Upper lobe of left lung (tissue), 6 donors: ENCODE results near the gene SPAG16. TPM values are rescaled to one million over a fixed set of nuclear protein-coding genes. Genes with fewer than 3 reads are reported as not detected.

ENCODE experiments used
- ATAC-seq, 2 donors: fragments of 200-7000 bp; cut with Tn5 transposase; one replicate each; pipeline ENCODE4 v1.9.1; 2022; ENCODE audit warnings: mild to moderate bottlenecking in 2 of 2, moderate library complexity in 2 of 2; ENCODE audit not compliant: low FRiP score in 2 of 2
- DNase-seq, 2 donors: peaks; one replicate each; pipeline ENCODE4 v3.0.0-alpha.2; 2019 to 2020
- H3K27ac ChIP-seq, 4 donors: fragments of 200-600 bp; sonication (generic); one replicate each; pipeline ENCODE4 v1.5.1; 2016 to 2019
- H3K27me3 ChIP-seq, 4 donors: fragments of 200-600 bp; sonication (generic); one replicate each; pipeline ENCODE4 v1.5.1; 2017 to 2019
- H3K36me3 ChIP-seq, 4 donors: fragments of 200-600 bp; sonication (generic); one replicate each; pipeline ENCODE4 v1.5.1; 2016 to 2019
- H3K4me1 ChIP-seq, 4 donors: fragments of 200-600 bp; sonication (generic); one replicate each; pipeline ENCODE4 v1.5.1; 2018 to 2019
- H3K4me3 ChIP-seq, 4 donors: fragments of 200-600 bp; sonication (generic); one replicate each; pipeline ENCODE4 v1.5.1; 2017 to 2019; ENCODE audit warnings: mild to moderate bottlenecking in 2 of 4, moderate library complexity in 1 of 4
- H3K9me3 ChIP-seq, 4 donors: fragments of 200-600 bp; sonication (generic); one replicate each; pipeline ENCODE4 v1.5.1; 2018 to 2019
- EP300 ChIP-seq, 4 donors: sonication (generic); formaldehyde crosslinking; IDR thresholded peaks; one replicate each; pipeline ENCODE4 v1.5.1; 2017; ENCODE audit warnings: antibody characterized with exemption in 4 of 4, control low read depth in 2 of 4
- POLR2A ChIP-seq, 4 donors: fragments of 450-650 bp; IDR thresholded peaks; one replicate each; pipeline ENCODE4 v1.5.1; 2016 to 2017; ENCODE audit warnings: antibody characterized with exemption in 4 of 4, mild to moderate bottlenecking in 2 of 4
- POLR2AphosphoS5 ChIP-seq, 2 donors: sonication (generic); formaldehyde crosslinking; IDR thresholded peaks; one replicate each; pipeline ENCODE4 v1.5.1; 2017; ENCODE audit warnings: antibody characterized with exemption in 2 of 2
- WGBS, 2 donors: methylation state at CpG; one replicate each; pipeline ENCODE4 v1.1.5; 2017 to 2018; 5-methylcytosine and 5-hydroxymethylcytosine counted together
- total RNA-seq, 6 donors: library from RNA; depleted of rRNA in 4 of 6; stranded (reverse); fragments of >200 nt in 4 of 6; gene quantifications; one replicate each; pipeline versions ENCODE4 v1.1.0 to v1.2.1, GENCODE V29; 2016 to 2021
- TF ChIP-seq, protein P1 (sequence below), 6 experiments: fragments of 450-650 bp in 4 of 6; fragments of 200-600 bp in 2 of 6; sonication (generic) in 2 of 6; IDR thresholded peaks; one replicate each; pipeline ENCODE4 v1.5.1; 2016 to 2019; ENCODE audit warnings: antibody characterized with exemption in 6 of 6
- donor health status: DM: no; HTN: no; CAD: no; lungs with moderate emphysema.
- donor health status: DM: no; HTN: yes; CAD: no; lungs with severe emphysema.

The SPAG16 gene
- total RNA-seq, 6 donors from 2014 or later, result 9.7 to 65.0 (median 12.9) TPM

DNA sequence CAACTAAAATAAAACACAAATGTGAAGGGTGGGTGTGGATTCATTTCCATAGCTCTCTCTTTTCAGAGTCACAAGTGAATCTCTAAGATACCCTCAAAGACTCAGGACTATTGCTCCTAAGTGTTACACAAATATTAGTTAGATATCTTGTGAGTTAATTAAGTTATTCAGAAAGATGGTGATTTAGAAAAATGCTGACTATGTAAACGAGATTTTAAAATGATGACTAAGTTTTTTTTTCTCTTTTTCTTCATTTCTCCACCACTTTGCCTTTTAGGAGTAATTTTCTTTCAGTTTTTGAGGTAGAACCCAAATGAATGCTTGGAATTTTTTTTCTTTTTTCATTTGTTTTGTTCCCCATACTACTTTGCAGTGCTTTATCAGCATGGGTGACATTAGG lies 479.7 kb downstream of the SPAG16 start:
- no peaks in the 10 kb centered on the region for H3K27me3 ChIP-seq
- TF ChIP-seq, protein P1, sequence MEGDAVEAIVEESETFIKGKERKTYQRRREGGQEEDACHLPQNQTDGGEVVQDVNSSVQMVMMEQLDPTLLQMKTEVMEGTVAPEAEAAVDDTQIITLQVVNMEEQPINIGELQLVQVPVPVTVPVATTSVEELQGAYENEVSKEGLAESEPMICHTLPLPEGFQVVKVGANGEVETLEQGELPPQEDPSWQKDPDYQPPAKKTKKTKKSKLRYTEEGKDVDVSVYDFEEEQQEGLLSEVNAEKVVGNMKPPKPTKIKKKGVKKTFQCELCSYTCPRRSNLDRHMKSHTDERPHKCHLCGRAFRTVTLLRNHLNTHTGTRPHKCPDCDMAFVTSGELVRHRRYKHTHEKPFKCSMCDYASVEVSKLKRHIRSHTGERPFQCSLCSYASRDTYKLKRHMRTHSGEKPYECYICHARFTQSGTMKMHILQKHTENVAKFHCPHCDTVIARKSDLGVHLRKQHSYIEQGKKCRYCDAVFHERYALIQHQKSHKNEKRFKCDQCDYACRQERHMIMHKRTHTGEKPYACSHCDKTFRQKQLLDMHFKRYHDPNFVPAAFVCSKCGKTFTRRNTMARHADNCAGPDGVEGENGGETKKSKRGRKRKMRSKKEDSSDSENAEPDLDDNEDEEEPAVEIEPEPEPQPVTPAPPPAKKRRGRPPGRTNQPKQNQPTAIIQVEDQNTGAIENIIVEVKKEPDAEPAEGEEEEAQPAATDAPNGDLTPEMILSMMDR (IDR thresholded peaks at IDR 0.05), result no peak
- no peak for TF ChIP-seq POLR2A (IDR thresholded peaks at IDR 0.05)
- TF ChIP-seq EP300 (IDR thresholded peaks at IDR 0.05), result no peak
- no peak for TF ChIP-seq POLR2AphosphoS5 (IDR thresholded peaks at IDR 0.05)
- no peak overlapping the region for H3K4me3 ChIP-seq
- H3K4me1 ChIP-seq, result no peaks in the 10 kb centered on the region
- ATAC-seq (no peak), DNase-seq (no peak)
- H3K36me3 ChIP-seq, result no peaks in the 10 kb centered on the region
- no peak overlapping the region for H3K27ac ChIP-seq
- H3K9me3 ChIP-seq, result no peaks in the 10 kb centered on the region
- 40 to 43% methylated on average over 1 of the region's 1 CpG for WGBS, 2 donors

DNA sequence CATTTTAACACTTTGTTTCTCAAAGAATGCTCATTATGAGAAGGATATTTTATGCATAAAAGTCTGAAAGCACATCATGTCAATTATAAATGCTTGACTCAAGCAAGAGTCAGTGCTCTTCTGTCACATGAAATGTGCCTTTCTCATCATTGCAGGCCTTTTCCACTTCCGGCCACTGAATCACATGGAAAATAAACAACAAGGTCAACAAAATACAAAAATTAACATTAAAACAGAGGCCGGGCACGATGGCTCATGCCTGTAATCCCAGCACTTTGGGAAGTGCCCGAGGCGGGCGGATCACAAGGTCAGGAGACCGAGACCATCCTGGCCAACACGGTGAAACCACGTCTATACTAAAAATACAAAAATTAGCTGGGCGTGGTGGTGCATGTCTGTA lies 480.6 kb downstream of the SPAG16 start:
- no peaks in the 10 kb centered on the region for H3K4me1 ChIP-seq
- TF ChIP-seq POLR2AphosphoS5 (IDR thresholded peaks at IDR 0.05), result no peak
- TF ChIP-seq, protein P1 (IDR thresholded peaks at IDR 0.05), result no peak
- TF ChIP-seq EP300 (IDR thresholded peaks at IDR 0.05), result no peak
- TF ChIP-seq POLR2A (IDR thresholded peaks at IDR 0.05), result no peak
- no peaks in the 10 kb centered on the region for H3K27me3 ChIP-seq
- no peak overlapping the region for H3K4me3 ChIP-seq
- WGBS, 2 donors, result 87 to 93% methylated on average over 10 of the region's 10 CpGs
- H3K9me3 ChIP-seq, result no peaks in the 10 kb centered on the region
- ATAC-seq (no peak), DNase-seq (no peak)
- no peak overlapping the region for H3K27ac ChIP-seq
- no peaks in the 10 kb centered on the region for H3K36me3 ChIP-seq

DNA sequence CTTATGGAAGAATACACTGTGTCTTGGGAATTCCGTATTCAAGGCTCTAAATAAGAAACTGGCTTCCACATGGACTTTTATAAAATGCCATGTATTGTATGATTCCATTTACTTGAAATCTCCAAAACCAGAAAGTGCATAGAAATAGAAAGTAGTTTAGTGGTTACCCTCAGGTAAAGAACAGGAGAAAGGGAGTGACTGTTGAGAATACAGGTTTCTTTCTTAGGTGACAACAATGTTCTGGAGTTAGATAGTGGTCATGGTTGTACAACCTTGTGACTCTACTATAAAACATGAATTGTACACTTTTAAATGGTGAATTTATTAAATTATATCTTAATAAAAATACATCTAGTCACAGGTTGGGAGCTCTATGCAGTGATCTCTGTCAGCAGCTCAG lies 481.8 kb downstream of the SPAG16 start:
- Histone ChIP-seq H3K9me3 (no peaks in the 10 kb centered on the region), H3K4me1 (no peaks in the 10 kb centered on the region), H3K36me3 (no peaks in the 10 kb centered on the region), H3K27ac (no peak overlapping the region), H3K4me3 (no peak overlapping the region), H3K27me3 (no peaks in the 10 kb centered on the region)
- 61 to 91% methylated on average over 1 of the region's 1 CpG for WGBS, 2 donors
- DNase-seq (no peak), ATAC-seq (no peak)
- no peak for TF ChIP-seq POLR2AphosphoS5 (IDR thresholded peaks at IDR 0.05)
- no peak for TF ChIP-seq POLR2A (IDR thresholded peaks at IDR 0.05)

DNA sequence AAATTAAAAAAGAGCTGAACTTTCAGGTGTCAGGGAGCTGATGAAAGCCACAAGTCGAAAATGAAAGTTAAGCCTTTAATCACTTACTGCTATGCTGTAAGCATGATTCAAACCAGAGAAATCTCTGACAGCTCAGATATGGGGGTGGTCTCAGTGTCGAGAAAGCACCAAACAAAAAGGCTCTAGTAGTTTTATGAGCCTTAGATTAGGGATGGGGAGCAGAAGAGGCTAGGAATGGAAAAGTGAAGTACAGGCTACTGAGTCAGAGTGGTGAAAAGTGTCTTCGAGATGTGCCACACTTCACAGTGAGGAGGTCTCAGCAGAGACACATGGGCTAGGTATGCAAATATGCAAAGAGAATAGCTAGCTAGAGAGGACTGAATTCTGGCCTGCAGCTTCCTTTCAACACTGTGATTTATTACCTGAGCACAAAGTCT lies 482.2 kb downstream of the SPAG16 start:
- Histone ChIP-seq H3K27me3 (no peaks in the 10 kb centered on the region), H3K4me3 (no peak overlapping the region), H3K27ac (no peak overlapping the region), H3K9me3 (no peaks in the 10 kb centered on the region), H3K36me3 (no peaks in the 10 kb centered on the region), H3K4me1 (no peaks in the 10 kb centered on the region)
- TF ChIP-seq POLR2A (IDR thresholded peaks at IDR 0.05), result no peak
- TF ChIP-seq, protein P1 (IDR thresholded peaks at IDR 0.05), result no peak
- no peak for TF ChIP-seq EP300 (IDR thresholded peaks at IDR 0.05)
- TF ChIP-seq POLR2AphosphoS5 (IDR thresholded peaks at IDR 0.05), result no peak
- ATAC-seq, result no peak
- 57 to 59% methylated on average over 3 of the region's 3 CpGs for WGBS, 2 donors
- DNase-seq, result no peak

DNA sequence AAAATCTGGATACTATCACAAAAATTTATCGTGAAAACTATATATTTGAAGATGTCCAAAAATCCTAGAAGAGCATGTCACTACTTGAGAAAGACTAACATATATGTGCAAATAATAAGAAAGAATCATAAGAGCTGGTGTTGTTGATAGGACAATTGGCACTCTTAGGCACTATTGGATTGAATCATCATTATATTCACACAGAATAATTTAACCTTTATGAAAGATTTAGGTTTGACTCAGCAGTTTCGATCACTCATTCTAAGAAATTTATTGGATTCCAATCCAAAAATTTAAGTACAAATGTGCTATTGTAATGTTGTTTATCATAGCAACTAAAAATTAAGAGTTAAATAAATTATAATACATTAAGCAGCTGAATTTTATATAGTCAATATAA lies 503.6 kb downstream of the SPAG16 start:
- H3K4me3 ChIP-seq, result no peak overlapping the region
- no peaks in the 10 kb centered on the region for H3K4me1 ChIP-seq
- no peaks in the 10 kb centered on the region for H3K27me3 ChIP-seq
- DNase-seq (no peak), ATAC-seq (no peak)
- no peak overlapping the region for H3K27ac ChIP-seq
- H3K36me3 ChIP-seq, result no peaks in the 10 kb centered on the region
- no peak for TF ChIP-seq EP300 (IDR thresholded peaks at IDR 0.05)
- no peaks in the 10 kb centered on the region for H3K9me3 ChIP-seq
- WGBS, 2 donors, result 83 to 92% methylated on average over 2 of the region's 2 CpGs

DNA sequence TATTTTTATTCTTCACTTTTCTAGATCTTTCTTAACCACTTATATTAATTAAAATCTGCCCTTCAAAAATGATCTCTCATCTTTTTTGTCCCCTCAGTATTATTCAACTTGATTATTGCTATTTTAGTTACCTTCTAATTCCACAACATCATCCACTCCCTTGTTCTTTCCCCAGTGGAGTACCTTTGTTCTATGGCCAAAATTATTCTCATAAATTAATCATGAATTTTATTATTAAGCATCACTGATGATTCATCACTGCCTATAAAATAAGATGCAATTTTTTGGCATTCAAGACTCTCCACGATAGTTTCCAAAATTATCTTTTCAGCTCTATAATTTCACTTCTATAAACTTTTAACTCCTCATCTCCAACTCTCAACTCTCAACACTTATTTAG lies 505.7 kb downstream of the SPAG16 start:
- H3K27ac ChIP-seq, result no peak overlapping the region
- H3K36me3 ChIP-seq, result no peaks in the 10 kb centered on the region
- 81 to 90% methylated on average over 1 of the region's 1 CpG for WGBS, 2 donors
- TF ChIP-seq, protein P1 (IDR thresholded peaks at IDR 0.05), result no peak
- TF ChIP-seq POLR2AphosphoS5 (IDR thresholded peaks at IDR 0.05) (no peak), EP300 (IDR thresholded peaks at IDR 0.05) (no peak), POLR2A (IDR thresholded peaks at IDR 0.05) (no peak)
- DNase-seq, result no peak
- H3K4me1 ChIP-seq, result no peaks in the 10 kb centered on the region
- H3K4me3 ChIP-seq, result no peak overlapping the region
- H3K9me3 ChIP-seq, result no peaks in the 10 kb centered on the region
- ATAC-seq, result no peak
- H3K27me3 ChIP-seq, result no peaks in the 10 kb centered on the region
